ENCODE data around the gene USP25. TPM values are rescaled to one million over a fixed set of nuclear protein-coding genes. Genes with fewer than 3 reads are reported as not detected.

The USP25 gene
- total RNA-seq, 1 experiment from 2014 or later: 22.1 TPM

GRCh38 chr21:15820327-15820726 lies 90.5 kb downstream of the USP25 start:
- Mint-ChIP-seq H3K27ac (ENCODE audit: unreplicated experiment) (no peak overlapping the region), H3K27me3 (ENCODE audit: unreplicated experiment) (no peaks in the 10 kb centered on the region), H3K9me3 (ENCODE audit: low read depth, unreplicated experiment) (peaks cover 6% of the 10 kb centered on the region), H3K36me3 (ENCODE audit: insufficient read depth, unreplicated experiment) (peaks cover 4% of the 10 kb centered on the region), H3K4me3 (ENCODE audit: low read depth, unreplicated experiment) (no peak overlapping the region), H3K4me1 (ENCODE audit: low read depth, unreplicated experiment) (no peaks in the 10 kb centered on the region)
- no peak for TF ChIP-seq CTCF (IDR thresholded peaks at IDR 0.05; ENCODE audit: unreplicated experiment)
- CTCF ChIA-PET: no interaction called here
- DNase-seq: no peak
- no TSS peak for BruUV-seq (replicated peaks)
- intact Hi-C loops (cut with micrococcal nuclease; ENCODE audit: unreplicated experiment): loop anchor here (5.0 to 10.0 kb wide), 2 partner anchors 88 to 206 kb away; no protein-coding TSS in a partner anchor

GRCh38 chr21:15820852-15821379 lies 91.1 kb downstream of the USP25 start:
- Mint-ChIP-seq H3K9me3 (ENCODE audit: low read depth, unreplicated experiment) (peaks cover 6% of the 10 kb centered on the region), H3K27ac (ENCODE audit: unreplicated experiment) (no peak overlapping the region), H3K4me1 (ENCODE audit: low read depth, unreplicated experiment) (no peaks in the 10 kb centered on the region), H3K4me3 (ENCODE audit: low read depth, unreplicated experiment) (no peak overlapping the region), H3K36me3 (ENCODE audit: insufficient read depth, unreplicated experiment) (peaks cover 4% of the 10 kb centered on the region), H3K27me3 (ENCODE audit: unreplicated experiment) (no peaks in the 10 kb centered on the region)
- intact Hi-C loops (cut with micrococcal nuclease; ENCODE audit: unreplicated experiment): loop anchor here (5.0 to 10.0 kb wide), 2 partner anchors 89 to 206 kb away; no protein-coding TSS in a partner anchor
- CTCF ChIA-PET: no interaction called here
- no peak for TF ChIP-seq CTCF (IDR thresholded peaks at IDR 0.05; ENCODE audit: unreplicated experiment)
- DNase-seq: no peak
- no TSS peak for BruUV-seq (replicated peaks)

- Mint-ChIP-seq H3K4me3 (ENCODE audit: low read depth, unreplicated experiment) (no peak overlapping the region), H3K4me1 (ENCODE audit: low read depth, unreplicated experiment) (no peaks in the 10 kb centered on the region), H3K27ac (ENCODE audit: unreplicated experiment) (no peak overlapping the region), H3K27me3 (ENCODE audit: unreplicated experiment) (no peaks in the 10 kb centered on the region), H3K36me3 (ENCODE audit: insufficient read depth, unreplicated experiment) (no peaks in the 10 kb centered on the region), H3K9me3 (ENCODE audit: low read depth, unreplicated experiment) (no peaks in the 10 kb centered on the region)
- CTCF ChIA-PET: no interaction called here
- no peak for DNase-seq
- no peak for TF ChIP-seq CTCF (IDR thresholded peaks at IDR 0.05; ENCODE audit: unreplicated experiment)
- BruUV-seq (replicated peaks): no TSS peak
- intact Hi-C loops (cut with micrococcal nuclease; ENCODE audit: unreplicated experiment): loop anchor here (5.0 to 10.0 kb wide), 2 partner anchors 91 to 209 kb away; no protein-coding TSS in a partner anchor
Observed at GRCh38 chr21:15823486-15824150, 93.8 kb downstream of the USP25 start.

GRCh38 chr21:15825700-15826099 lies 95.9 kb downstream of the USP25 start:
- BruUV-seq (replicated peaks): no TSS peak
- no peaks in the 10 kb centered on the region for H3K9me3 Mint-ChIP-seq (ENCODE audit: low read depth, unreplicated experiment)

More at GRCh38 chr21:15825700-15826099, 95.9 kb downstream of the USP25 start:
- H3K36me3 Mint-ChIP-seq (ENCODE audit: insufficient read depth, unreplicated experiment): no peaks in the 10 kb centered on the region
- H3K27ac Mint-ChIP-seq (ENCODE audit: unreplicated experiment): no peak overlapping the region
- H3K4me1 Mint-ChIP-seq (ENCODE audit: low read depth, unreplicated experiment): no peaks in the 10 kb centered on the region
- intact Hi-C loops (cut with micrococcal nuclease; ENCODE audit: unreplicated experiment): loop anchor here (10.0 kb wide), 1 partner anchor 211 kb away; no protein-coding TSS in a partner anchor
- H3K27me3 Mint-ChIP-seq (ENCODE audit: unreplicated experiment): no peaks in the 10 kb centered on the region
- no peak for TF ChIP-seq CTCF (IDR thresholded peaks at IDR 0.05; ENCODE audit: unreplicated experiment)
- no peak for DNase-seq
- H3K4me3 Mint-ChIP-seq (ENCODE audit: low read depth, unreplicated experiment): no peak overlapping the region
- CTCF ChIA-PET: interaction anchor here (0.6 kb wide), 1 partner anchor 89 kb away, joined by 3 read pairs; no protein-coding TSS in a partner anchor
